SW 1271 (cell line): ENCODE data around the gene BET1L.
A peak's percentile ranks its signal among the peaks of the same experiment; 100 is the strongest.
"Not testable (repeated sequence)": the region's sequence is repeated elsewhere in the genome, so short reads cannot be mapped to it uniquely, and the experiment has no call there.

Experiments used
- DNase-seq, 2 experiments: peaks; one replicate each; lab custom pipeline; 2025; lab: John Stamatoyannopoulos, UW

BET1L gene

DNA sequence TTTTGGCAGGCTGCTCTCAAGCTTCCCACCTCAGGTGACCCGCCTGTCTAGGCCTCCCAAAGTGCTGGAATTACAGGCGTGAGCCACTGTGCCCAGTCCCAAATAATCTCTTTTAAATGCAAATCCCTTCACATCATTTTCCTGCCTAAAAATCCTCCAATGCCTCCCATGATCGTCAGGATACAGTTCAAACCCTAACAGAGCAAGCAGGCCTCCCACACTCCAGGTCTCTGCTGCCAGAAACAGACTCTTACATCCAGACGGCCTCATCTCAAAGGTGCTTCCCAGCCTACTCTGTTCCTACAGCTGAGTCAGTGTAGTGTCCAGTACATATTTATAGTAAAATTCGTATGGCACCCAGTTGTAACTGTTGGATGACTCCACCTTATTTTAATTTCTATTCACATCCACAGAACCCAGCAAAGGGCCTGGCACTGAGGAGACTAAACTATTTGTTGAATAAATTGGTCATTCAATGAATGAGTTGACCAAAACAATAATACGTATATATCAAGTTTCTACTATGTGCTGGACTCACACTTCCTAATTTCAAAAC lies 20.7 kb upstream of the BET1L start:
- no peak for DNase-seq

- DNase-seq = no peak
These were observed 18.7 kb upstream of the BET1L start for GRCh38 chr11:225734-226453.

GRCh38 chr11:224424-224823 lies 17.2 kb upstream of the BET1L start:
- DNase-seq = no peak

GRCh38 chr11:223884-224283 lies 16.7 kb upstream of the BET1L start:
- no peak for DNase-seq

DNA sequence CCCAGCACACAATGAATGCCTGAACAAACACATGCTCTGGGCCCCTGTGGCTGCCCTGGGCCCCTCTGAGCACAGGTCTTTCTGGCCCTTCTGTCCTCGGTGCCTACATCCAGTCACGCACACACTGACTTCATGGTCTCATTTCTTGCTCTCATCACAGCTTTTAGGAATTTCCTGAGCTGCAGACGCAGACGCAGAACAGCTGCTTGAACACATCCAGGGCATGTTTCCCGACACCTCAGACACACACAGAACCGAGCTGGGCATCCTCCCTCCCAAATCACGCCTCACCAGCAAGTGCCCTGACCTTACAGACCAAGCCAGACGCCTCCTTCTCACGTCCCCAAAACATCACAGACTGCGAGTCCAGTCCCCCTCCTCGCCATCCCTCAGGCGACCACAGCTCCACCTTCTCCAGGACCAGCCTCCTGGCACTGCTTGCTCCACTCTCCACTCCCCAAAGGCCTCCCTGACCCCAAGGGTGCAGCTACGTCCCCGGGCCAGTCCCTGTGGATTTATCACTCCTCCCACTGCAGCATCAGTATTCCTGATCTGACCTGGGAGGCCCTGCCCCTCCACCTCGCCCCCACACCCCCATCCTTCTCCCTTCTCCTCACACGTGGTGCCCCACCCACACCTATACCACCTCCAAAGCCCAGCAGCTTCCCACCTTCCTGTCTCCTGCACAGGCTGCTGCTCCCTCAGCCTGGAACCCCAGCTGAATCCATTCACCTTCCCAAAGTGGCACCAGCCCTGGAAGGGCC lies 16.0 kb upstream of the BET1L start:
- no peak for DNase-seq

DNA sequence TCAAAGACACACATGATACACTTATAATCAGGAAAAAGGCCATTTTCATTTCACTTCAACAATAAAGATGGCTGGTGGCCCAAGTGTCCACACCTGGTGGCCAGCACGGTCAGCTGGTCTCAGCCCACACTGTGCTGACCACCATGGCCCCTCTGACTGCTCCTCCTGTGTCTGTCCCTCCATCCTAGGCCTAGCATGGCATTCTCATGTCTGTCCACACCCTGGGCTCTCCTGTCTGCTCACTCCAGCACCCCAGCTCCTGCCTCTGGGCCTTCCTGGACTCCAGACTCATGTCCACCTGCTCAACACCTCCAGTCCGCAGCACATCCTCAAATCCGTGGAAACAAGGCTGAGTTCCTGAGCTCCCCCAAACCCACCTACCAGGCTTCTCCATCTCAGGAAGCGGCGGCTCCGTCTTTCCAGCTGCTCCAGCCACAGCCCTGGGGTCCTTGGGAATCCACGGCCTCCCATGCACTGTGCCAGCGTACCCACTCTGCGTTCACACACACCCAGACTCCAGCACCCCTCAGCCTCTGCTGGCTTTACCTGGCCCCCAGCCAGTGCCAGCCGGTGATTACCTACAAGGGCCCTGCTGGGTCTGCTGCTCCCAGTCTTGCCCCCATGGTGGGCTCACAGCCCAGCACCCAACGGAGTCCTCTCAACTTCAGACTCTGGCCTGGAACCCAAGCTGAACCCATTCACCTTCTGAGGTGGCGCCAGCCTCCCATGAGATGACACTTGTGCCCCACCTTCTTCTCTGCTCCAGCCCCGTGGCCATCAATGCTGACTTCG lies 15.0 kb upstream of the BET1L start:
- DNase-seq = no peak

DNA sequence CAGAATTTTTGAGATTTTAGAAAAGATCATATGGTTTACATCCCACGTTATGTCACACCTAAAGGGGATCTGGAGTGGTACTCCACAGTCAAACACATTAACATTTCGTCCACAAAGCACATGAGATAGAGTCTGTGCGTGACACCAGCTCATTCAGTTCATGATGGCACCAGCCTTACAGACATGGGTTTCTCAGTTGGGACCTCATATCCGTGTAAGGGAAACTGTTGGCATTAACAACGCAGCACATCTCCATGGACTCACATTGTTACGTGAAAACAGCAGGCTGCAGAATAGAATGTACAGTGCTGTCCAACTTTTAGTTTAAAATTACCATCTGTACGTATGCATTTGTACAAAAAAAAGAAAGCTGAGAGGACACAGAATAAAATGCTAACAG lies 14.3 kb upstream of the BET1L start:
- no peak for DNase-seq

DNA sequence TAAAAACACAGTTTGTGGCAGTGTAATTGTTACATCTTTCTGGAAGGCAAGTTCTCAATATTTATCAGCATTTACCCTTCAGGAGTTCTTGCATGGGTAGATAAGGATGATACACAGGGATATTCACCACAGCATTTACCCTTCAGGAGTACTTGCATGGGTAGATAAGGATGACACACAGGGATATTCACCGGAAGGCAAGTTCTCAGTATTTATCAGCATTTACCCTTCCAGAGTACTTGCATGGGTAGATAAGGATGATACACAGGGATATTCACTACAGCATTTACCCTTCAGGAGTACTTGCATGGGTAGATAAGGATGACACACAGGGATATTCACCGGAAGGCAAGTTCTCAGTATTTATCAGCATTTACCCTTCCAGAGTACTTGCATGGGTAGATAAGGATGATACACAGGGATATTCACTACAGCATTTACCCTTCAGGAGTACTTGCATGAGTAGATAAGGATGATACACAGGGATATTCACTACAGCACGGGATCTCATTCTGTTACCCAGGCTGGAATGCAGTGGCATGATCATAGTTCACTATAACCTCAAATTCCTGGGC lies 13.5 kb upstream of the BET1L start:
- DNase-seq = not testable (repeated sequence)

GRCh38 chr11:218815-219593 lies 11.8 kb upstream of the BET1L start:
- DNase-seq = no peak

DNA sequence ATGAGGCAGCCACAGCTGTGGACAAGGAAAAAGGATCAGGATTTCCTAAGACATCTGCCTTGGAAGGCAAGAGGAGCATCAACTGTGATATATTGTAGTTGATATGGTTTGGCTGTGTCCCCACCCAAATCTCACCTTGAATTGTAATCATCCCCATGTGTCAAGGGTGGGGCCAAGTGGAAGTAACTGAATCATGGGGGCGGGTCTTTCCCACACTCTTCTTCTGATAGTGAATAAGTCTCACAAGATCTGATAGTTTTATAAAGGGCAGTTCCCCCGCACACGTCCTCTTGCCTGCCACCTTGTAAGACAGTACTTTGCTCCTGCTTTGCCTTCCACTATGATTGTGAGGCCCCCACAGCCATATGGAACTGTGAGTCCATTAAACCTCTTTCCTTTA lies 10.5 kb upstream of the BET1L start:
- DNase-seq = no peak

DNA sequence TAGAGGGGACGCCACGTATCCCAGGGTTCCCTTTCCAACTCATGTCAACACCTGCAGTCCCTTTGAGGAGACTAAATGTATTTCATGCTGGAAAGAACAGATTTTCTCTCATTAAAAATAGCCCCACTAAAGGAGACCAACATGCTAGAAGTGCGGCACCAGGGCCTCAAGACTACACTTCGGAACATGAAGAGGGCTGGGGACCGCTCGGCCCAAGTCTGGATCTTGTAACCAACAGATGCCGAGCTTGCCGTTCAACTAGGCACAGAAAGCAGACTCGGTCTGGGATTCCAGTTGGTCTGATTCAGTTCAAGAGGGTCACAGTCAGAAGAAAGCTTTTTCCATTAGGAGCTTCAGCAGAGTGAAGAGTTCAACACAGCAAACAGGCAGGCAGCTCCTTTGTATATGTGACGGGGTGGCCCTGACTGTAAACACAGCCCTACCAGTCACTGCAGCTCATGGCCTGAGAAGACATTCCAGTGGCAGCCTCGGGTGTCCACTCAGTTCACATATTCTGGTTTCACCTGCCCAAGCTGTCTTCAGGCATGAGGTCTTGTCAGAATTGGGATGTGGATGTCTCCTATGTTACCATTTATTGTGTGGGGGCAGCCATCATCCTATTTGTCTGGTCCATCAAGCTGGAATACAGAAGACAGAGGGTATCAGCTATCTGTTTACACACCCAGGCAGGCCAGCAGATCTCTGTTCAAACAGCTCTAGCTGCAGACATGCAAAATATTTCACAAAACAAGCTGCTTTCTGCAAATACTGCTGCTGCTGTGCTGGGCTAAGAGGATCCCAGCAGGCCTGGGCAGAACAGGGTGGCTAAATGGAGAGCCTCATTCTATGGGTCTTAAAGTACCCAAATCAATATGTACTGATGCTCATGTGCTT lies 9.1 kb upstream of the BET1L start:
- DNase-seq = no peak

DNA sequence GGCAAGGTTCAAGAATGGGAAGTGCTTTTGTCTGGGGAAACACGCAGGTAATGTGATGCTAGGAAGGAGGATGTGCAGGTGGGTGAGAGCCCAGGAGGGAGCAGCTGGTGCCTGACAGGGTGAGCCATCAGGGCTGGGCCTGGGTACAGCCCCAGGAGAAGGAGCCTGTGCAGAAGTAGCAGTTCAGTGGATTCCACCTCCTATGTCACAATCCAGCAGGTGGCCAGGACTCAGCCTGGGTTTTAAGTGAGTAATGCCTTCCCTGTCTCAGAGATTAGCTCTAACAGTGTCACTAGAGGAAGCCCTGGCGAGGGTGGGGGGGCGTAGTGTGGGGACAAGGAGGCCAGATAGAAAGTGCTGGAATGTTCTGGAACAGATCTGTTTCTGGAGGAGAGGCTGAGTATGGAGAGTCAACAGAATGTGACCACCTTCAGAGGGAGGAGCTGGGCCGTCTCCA lies 8.4 kb upstream of the BET1L start:
- no peak for DNase-seq

GRCh38 chr11:214083-214482 lies 6.9 kb upstream of the BET1L start:
- no peak for DNase-seq

DNA sequence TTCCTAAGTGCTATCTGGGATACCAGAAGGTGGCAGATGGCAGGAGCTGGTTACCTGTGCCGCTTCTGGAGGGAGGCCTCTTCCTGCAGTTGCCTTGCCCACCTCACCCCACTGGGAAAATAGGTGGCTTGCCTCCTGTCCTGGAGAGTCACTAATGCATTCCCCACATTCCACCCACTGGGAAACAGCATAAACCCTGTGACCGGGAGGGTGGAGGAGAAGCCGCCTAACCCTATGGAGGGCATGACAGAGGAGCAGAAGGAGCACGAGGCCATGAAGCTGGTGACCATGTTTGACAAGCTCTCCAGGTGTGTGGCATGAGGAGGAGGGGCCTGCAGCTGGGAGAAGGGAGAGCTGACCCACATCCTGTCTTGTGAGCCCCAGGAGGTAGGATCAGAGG lies 5.9 kb upstream of the BET1L start:
- DNase-seq = no peak

DNA sequence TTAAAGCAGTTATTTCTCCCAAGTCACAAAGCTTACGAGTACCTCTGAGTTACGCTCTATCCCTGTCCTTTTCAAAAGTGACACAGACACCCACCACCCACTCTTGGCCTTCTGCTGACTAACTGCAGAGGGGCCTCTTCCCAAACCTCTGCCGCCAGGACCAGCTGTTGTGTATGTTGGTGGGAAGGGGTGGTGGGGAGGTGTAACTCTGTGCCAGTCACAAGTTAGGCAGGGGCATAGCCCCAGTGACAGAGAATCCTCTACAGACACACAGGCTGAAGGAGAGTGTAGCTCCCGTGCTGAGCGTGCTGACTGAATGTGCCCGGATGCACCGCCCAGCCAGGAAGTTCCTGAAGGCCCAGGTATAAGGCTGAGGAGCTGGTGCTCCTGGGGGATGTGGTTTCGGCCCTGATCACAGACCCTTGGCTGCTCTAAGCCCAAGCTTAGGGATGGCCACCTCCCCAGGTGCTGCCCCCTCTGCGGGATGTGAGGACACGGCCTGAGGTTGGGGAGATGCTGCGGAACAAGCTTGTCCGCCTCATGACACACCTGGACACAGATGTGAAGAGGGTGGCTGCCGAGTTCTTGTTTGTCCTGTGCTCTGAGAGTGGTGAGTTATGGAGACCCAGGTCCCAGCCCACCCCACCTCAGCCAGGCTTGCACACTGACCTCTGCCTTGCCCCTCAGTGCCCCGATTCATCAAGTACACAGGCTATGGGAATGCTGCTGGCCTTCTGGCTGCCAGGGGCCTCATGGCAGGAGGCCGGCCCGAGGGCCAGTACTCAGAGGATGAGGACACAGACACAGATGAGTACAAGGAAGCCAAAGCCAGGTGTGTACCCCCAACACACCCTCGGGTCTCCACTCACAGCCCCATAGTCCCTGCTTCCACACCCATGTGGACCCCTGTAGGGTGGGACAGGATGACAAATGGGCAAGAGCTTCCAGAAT lies 5.2 kb upstream of the BET1L start:
- DNase-seq = no peak

DNA sequence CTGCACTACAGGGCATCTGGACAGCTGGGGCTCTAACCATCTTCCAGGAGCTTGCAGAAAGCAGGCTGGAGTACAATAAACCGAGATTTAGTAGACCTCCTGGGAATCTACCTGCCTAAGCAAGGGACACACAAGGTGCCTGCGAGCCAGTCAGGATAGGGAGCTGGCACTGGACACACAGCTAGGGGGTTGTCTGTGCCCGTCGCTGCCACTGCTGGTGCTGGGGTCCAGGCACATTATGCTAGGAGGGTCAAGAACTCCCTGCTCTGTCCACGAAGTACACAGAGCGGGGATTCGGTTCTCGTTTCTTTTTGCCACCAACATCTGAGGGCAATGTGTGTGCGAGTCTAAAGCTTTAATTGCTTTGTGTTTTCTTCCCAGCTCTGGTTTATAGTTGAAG lies 4.5 kb upstream of the BET1L start:
- DNase-seq = no peak

DNA sequence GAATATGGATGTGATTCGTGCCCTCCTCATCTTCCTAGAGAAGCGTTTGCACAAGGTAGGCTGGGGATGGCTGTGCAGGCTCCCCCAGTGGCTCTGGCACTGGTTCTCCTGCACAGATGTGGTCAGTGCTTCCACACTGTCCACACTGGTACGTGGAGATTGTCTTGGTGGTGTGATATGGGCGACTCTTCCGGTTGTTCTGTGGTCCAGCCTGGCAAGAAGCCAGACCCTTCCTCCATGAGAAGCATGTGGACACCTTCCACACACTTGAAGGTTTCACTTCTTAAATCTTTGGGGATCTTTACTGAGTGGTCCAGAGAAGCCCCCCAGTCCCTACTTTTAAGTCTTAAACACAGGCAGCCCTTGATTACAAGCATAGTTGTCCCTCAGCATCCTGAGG lies 4.1 kb upstream of the BET1L start:
- no peak for DNase-seq

GRCh38 chr11:210803-211180 lies 3.6 kb upstream of the BET1L start:
- DNase-seq = no peak

DNA sequence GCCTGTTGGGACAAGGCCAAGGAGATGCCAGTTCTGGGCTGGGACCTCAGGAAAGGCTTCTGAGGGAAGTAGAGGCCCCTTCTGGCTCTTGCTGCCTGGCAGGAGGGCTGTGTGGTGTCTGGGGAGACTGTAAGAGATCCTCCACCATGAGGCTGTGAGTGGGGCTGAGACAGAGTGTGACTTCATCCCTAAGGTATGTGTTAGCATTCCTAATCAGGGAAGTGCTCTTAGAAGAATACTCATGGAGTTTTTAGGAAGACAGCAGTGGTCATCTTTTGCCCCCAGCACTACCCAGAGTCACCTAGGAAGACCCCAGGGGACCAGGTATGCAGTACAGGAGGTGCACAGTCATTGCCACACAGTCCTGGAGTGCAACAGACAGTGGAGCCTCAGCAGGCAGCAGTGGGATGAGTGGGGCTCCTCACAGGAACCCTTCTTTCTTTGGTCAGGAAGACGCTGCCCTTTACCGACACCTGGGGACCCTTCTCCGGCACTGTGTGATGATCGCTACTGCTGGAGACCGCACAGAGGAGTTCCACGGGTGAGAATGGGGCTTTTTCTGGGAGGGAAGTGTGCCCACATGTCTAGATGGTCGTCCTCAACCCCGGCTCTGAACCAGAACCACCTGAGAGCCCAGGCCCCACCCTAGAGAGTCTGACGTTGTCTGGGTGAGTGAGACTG lies 3.1 kb upstream of the BET1L start:
- peak; percentile 21 to 50 for DNase-seq
